DOHH2 (cell line): ENCODE measurements around the gene TES.

Experiments used
- H3F3A ChIP-seq: fragments of 200-600 bp; sonication (generic), shearing (Covaris generic); 2 replicates; pipeline ENCODE4 v1.6.0; 2016; ENCODE audit warnings: antibody characterized with exemption, mild to moderate bottlenecking; ENCODE audit not compliant: control insufficient read depth, insufficient read depth
- H3K27ac ChIP-seq: fragments of 200-600 bp; sonication (generic); 2 replicates; pipeline ENCODE4 v1.5.1; 2014; ENCODE audit warnings: low read depth, mild to moderate bottlenecking, low read length, moderate library complexity
- H3K27me3 ChIP-seq: fragments of 200-600 bp; sonication (generic); 2 replicates; pipeline ENCODE4 v1.6.1; 2014; ENCODE audit warnings: mild to moderate bottlenecking, low read length, mixed read lengths; ENCODE audit not compliant: control insufficient read depth
- H3K36me3 ChIP-seq: fragments of 200-600 bp; sonication (generic); 2 replicates; pipeline ENCODE4 v1.6.1; 2014; ENCODE audit warnings: mild to moderate bottlenecking, low read length, moderate library complexity, mixed read lengths; ENCODE audit not compliant: control insufficient read depth
- H3K4me1 ChIP-seq: fragments of 200-600 bp; sonication (generic); 2 replicates; pipeline ENCODE4 v1.6.1; 2014; ENCODE audit warnings: mild to moderate bottlenecking, low read length, mixed read lengths; ENCODE audit not compliant: control insufficient read depth
- H3K4me2 ChIP-seq: fragments of 200-600 bp; sonication (generic); 2 replicates; pipeline ENCODE4 v1.6.0; 2014; ENCODE audit warnings: mild to moderate bottlenecking, low read length, moderate library complexity
- H3K4me3 ChIP-seq: fragments of 200-600 bp; sonication (generic); 2 replicates; pipeline ENCODE4 v1.5.1; 2014; ENCODE audit warnings: mild to moderate bottlenecking, low read length, mixed read lengths
- H3K79me2 ChIP-seq: fragments of 200-600 bp; sonication (generic); 2 replicates; pipeline ENCODE4 v1.6.1; 2014; ENCODE audit warnings: mild to moderate bottlenecking, low read length, mixed read lengths; ENCODE audit not compliant: control insufficient read depth
- H3K9me2 ChIP-seq: fragments of 200-600 bp; sonication (generic); replicated peaks from 2 replicates; pipeline ENCODE4 v1.6.1; 2014; ENCODE audit warnings: mild to moderate bottlenecking, low read length, mixed read lengths; ENCODE audit not compliant: control insufficient read depth
- H3K9me3 ChIP-seq: fragments of 200-600 bp; sonication (generic); 2 replicates; pipeline ENCODE4 v1.6.1; 2014; ENCODE audit warnings: antibody characterized with exemption, low read length, mixed read lengths; ENCODE audit not compliant: control insufficient read depth, insufficient read depth
- H4K20me1 ChIP-seq: fragments of 200-600 bp; sonication (generic); 2 replicates; pipeline ENCODE4 v1.6.0; 2014; ENCODE audit warnings: low read depth, mild to moderate bottlenecking, antibody characterized with exemption, low read length, moderate library complexity; ENCODE audit not compliant: control insufficient read depth, insufficient read depth
- CTCF ChIP-seq: fragments of 200-600 bp; sonication (generic); IDR thresholded peaks from one replicate; pipeline ENCODE4 v1.5.1; 2014; ENCODE audit warnings: antibody characterized with exemption, mild to moderate bottlenecking, low read depth, low read length; ENCODE audit not compliant: poor library complexity, severe bottlenecking
- EZH2phosphoT487 ChIP-seq: fragments of 200-600 bp; sonication (generic); IDR thresholded peaks from 2 replicates; pipeline ENCODE4 v1.6.1; 2017; ENCODE audit warnings: borderline replicate concordance, mild to moderate bottlenecking, antibody characterized with exemption, low read length, moderate library complexity, mixed read lengths

TES gene

GRCh38 chr7:116182023-116182422 is 28.3 kb upstream of the TES start:
- H3F3A ChIP-seq, result no peaks in the 10 kb centered on the region
- H3K4me2 ChIP-seq, result no peak overlapping the region
- H3K36me3 ChIP-seq, result no peaks in the 10 kb centered on the region
- H3K9me2 ChIP-seq, result no peaks in the 10 kb centered on the region
- no peaks in the 10 kb centered on the region for H3K4me1 ChIP-seq
- no peak overlapping the region for H3K4me3 ChIP-seq
- H4K20me1 ChIP-seq, result no peaks in the 10 kb centered on the region
- 0 out of 2 replicates have a peak, but pooled peaks cover 3% of the 10 kb centered on the region for H3K27me3 ChIP-seq
- peaks cover 4% of the 10 kb centered on the region for H3K9me3 ChIP-seq
- no peak overlapping the region for H3K27ac ChIP-seq
- H3K79me2 ChIP-seq, result no peaks in the 10 kb centered on the region
- no peak for TF ChIP-seq CTCF
- TF ChIP-seq EZH2phosphoT487, result no peak

GRCh38 chr7:116185450-116185849 is 24.9 kb upstream of the TES start:
- no peaks in the 10 kb centered on the region for H3K4me1 ChIP-seq
- H3K9me2 ChIP-seq, result no peaks in the 10 kb centered on the region
- TF ChIP-seq CTCF (no peak), EZH2phosphoT487 (no peak)
- no peak overlapping the region for H3K27ac ChIP-seq
- no peaks in the 10 kb centered on the region for H3K79me2 ChIP-seq
- H3F3A ChIP-seq, result no peaks in the 10 kb centered on the region
- no peak overlapping the region for H3K4me3 ChIP-seq
- H3K9me3 ChIP-seq, result peaks cover 9% of the 10 kb centered on the region
- no peaks in the 10 kb centered on the region for H3K36me3 ChIP-seq
- H3K4me2 ChIP-seq, result no peak overlapping the region
- no peaks in the 10 kb centered on the region for H4K20me1 ChIP-seq
- peaks cover 6% of the 10 kb centered on the region; the same call in 1 of the 2 replicates for H3K27me3 ChIP-seq

- H3K4me3 ChIP-seq, result no peak overlapping the region
- no peaks in the 10 kb centered on the region for H3K4me1 ChIP-seq
- H3K9me2 ChIP-seq, result no peaks in the 10 kb centered on the region
- TF ChIP-seq EZH2phosphoT487, result no peak
- TF ChIP-seq CTCF, result no peak
- H3K4me2 ChIP-seq, result no peak overlapping the region
- H3K27me3 ChIP-seq, result peaks cover 6% of the 10 kb centered on the region; the same call in 1 of the 2 replicates
- no peak overlapping the region for H3K27ac ChIP-seq
- H4K20me1 ChIP-seq, result no peaks in the 10 kb centered on the region
- peaks cover 9% of the 10 kb centered on the region for H3K9me3 ChIP-seq
- no peaks in the 10 kb centered on the region for H3F3A ChIP-seq
- H3K36me3 ChIP-seq, result no peaks in the 10 kb centered on the region
- no peaks in the 10 kb centered on the region for H3K79me2 ChIP-seq
Measured at GRCh38 chr7:116185956-116186355, 24.4 kb upstream of the TES start.
